C4-2B (cell line): Measurements from ENCODE around the gene MS4A15.

Experiments used
- CTCF ChIP-seq: fragments of 450-650 bp; conservative IDR thresholded peaks from 2 replicates; pipeline ENCODE4 v1.5.1; 2017; ENCODE audit warnings: mild to moderate bottlenecking
- ZFX ChIP-seq: fragments of 450-650 bp; IDR thresholded peaks from 2 replicates; pipeline ENCODE4 v1.6.1; 2017

- TF ChIP-seq CTCF (no peak), ZFX (no peak)
Measured at GRCh38 chr11:60777106-60777505, 20.4 kb downstream of the MS4A15 start.
